Spleen (tissue), 7 donors: Measurements from ENCODE around the gene SH3D19.

ENCODE experiments used
- POLR2AphosphoS5 ChIP-seq, 3 donors: sonication (generic); formaldehyde crosslinking; IDR thresholded peaks; one replicate each; pipeline ENCODE4 v1.5.1; 2017; ENCODE audit warnings: antibody characterized with exemption in 3 of 3
- TF ChIP-seq, protein P1 (sequence below), 11 experiments: fragments of 200-600 bp in 7 of 11; fragments of 450-650 bp in 4 of 11; sonication (generic) in 4 of 11; IDR thresholded peaks in 8 of 11; conservative IDR thresholded peaks in 3 of 11; 1 replicate in 7 of 11; 2 replicates in 4 of 11; pipeline versions ENCODE4 v1.4.0 to v1.8.0; 2016 to 2021; ENCODE audit warnings: antibody characterized with exemption in 11 of 11, inconsistent platforms in 4 of 11, mild to moderate bottlenecking in 1 of 11
- donor health status: DM: no; HTN: no; CAD: no; lungs with moderate emphysema.
- donor health status: DM: no; HTN: no; CAD: no.
- donor health status: DM: no; HTN: no; CAD: no.

DNA sequence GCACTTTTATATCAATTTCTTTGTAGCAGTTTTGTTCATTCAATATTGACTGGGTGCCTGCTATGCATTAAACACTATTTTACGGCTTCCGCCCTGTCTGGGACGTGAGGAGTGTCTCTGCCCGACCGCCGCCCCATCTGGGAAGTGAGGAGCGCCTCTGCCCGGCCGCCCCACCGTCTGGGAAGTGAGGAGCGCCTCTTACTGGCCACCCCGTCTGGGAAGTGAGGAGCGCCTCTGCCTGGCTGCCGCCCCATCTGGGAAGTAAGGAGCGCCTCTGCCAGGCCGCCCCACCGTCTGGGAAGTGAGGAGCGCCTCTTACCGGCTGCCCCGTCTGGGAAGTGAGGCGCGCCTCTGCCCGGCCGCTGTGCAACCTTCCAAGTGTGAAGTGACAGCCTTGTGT is 157.8 kb downstream of the SH3D19 start:
- TF ChIP-seq, protein P1, sequence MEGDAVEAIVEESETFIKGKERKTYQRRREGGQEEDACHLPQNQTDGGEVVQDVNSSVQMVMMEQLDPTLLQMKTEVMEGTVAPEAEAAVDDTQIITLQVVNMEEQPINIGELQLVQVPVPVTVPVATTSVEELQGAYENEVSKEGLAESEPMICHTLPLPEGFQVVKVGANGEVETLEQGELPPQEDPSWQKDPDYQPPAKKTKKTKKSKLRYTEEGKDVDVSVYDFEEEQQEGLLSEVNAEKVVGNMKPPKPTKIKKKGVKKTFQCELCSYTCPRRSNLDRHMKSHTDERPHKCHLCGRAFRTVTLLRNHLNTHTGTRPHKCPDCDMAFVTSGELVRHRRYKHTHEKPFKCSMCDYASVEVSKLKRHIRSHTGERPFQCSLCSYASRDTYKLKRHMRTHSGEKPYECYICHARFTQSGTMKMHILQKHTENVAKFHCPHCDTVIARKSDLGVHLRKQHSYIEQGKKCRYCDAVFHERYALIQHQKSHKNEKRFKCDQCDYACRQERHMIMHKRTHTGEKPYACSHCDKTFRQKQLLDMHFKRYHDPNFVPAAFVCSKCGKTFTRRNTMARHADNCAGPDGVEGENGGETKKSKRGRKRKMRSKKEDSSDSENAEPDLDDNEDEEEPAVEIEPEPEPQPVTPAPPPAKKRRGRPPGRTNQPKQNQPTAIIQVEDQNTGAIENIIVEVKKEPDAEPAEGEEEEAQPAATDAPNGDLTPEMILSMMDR (IDR thresholded peaks at IDR 0.05 in 8 of 11, conservative IDR thresholded peaks at IDR 0.05 in 3 of 11), result no peak
- no peak for TF ChIP-seq POLR2AphosphoS5 (IDR thresholded peaks at IDR 0.05)
